HG03095 (cell line): ENCODE results near the gene DLG2.

Source experiments
- ATAC-seq: cut with Tn5 transposase; IDR thresholded peaks from one replicate; pipeline ENCODE4 v1.9.1; 2021; ENCODE audit warnings: moderate library complexity; ENCODE audit not compliant: unreplicated experiment

The DLG2 gene

DNA sequence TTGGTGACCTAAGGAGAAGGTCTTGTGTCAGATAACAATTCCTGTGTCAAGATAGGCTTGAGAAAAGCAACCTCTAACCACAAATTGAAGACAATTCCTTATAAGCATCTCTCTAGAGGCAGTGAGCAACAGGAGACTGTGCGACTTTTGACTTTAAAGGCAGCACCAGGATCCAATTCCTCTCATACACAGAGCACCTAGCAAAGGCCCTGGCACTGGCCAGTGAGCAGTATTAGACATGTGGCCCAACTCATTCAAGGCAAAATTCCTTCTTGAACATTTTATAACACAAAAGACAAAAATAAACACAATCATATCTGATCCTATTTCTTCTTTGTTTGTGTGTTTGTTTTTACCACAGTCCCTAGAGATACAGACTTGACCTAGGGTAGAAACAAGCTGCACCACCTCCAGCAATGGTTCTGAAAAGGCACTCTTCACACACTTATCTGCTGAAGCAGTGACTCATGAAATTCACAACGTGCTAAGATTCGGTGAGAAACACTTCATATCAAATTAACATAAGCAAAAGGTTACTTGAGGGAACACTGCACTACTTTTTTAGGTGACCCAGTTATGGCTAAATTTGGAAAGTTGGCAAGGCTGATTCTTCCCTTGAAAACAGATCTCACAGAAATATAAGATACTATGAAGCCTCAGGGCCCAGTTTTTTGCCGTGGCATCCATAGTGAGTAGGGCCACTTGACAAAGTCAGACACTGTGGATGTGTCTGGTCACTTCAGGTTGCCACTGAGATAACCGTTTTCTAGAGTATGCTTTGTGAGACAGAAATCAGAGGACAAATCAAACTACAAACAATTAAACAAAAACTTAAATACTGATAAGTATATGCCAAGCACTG, 1018.9 kb downstream of the DLG2 start:
- ATAC-seq: no peak

GRCh38 chr11:84594602-84595001, 1032.5 kb downstream of the DLG2 start:
- ATAC-seq: no peak

GRCh38 chr11:84590106-84590505, 1037.0 kb downstream of the DLG2 start:
- no peak for ATAC-seq

GRCh38 chr11:84588131-84588829, 1038.9 kb downstream of the DLG2 start:
- no peak for ATAC-seq

GRCh38 chr11:84583106-84583505, 1044.0 kb downstream of the DLG2 start:
- ATAC-seq: no peak

GRCh38 chr11:84581083-84581482, 1046.1 kb downstream of the DLG2 start:
- no peak for ATAC-seq

GRCh38 chr11:84580428-84580827, 1046.7 kb downstream of the DLG2 start:
- no peak for ATAC-seq

- ATAC-seq: no peak
These were observed 1053.3 kb downstream of the DLG2 start for GRCh38 chr11:84573868-84574267.

- no peak for ATAC-seq
These were observed 1060.5 kb downstream of the DLG2 start for GRCh38 chr11:84566671-84567070.

DNA sequence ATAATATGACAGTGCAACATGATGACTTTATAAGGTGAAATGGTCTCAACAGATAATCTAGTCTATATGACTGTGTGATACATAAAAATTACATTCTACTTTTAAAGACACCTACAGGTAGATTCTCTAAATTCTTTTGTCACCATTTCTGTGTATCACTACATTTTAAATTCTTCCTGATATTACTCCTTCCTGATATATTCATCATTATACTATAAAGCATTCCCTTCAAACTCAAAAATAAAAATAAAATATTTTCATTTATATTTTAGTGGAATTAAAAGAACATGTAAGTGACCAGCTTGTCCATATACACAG, 1062.3 kb downstream of the DLG2 start:
- ATAC-seq: no peak

- peak; percentile 70 for ATAC-seq
These were observed 1062.8 kb downstream of the DLG2 start for GRCh38 chr11:84564180-84564866.

DNA sequence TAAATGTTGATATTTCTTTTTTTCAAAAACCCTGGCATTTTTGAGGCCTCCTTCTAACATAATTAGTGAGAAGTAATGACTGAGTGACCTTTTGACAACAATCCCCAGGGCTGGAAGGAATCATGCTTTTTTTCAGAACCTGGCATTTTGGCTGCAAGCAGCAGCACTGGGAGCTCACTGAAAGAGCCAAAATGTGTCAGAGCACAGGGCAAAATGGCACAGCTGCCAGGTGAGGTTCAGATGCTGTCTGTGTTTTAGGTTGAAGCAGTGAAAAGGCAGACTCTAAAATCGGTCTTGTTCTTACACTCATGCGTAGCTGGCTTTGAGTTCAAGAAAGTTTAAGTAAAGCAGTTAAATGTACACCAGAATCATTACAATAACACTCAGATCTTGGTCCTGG, 1063.8 kb downstream of the DLG2 start:
- no peak for ATAC-seq

DNA sequence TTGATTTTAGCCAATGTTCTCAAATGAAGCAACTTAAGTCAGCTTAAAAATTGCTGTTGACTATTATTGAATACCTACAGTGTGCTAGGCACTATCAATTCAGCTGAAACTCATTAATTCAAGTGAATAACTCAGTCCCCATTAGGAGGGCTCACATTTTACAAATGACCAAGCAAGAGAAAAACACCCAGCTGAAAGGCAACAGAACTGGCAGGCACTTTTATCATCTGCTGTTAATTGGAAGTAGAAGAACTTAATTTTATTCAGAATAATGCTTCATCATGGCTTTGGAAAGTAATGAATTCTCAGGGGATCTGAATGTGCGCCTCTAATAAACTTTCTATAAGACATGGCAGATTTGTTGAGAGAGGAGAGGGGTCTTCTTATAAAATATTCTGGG, 1066.9 kb downstream of the DLG2 start:
- no peak for ATAC-seq

DNA sequence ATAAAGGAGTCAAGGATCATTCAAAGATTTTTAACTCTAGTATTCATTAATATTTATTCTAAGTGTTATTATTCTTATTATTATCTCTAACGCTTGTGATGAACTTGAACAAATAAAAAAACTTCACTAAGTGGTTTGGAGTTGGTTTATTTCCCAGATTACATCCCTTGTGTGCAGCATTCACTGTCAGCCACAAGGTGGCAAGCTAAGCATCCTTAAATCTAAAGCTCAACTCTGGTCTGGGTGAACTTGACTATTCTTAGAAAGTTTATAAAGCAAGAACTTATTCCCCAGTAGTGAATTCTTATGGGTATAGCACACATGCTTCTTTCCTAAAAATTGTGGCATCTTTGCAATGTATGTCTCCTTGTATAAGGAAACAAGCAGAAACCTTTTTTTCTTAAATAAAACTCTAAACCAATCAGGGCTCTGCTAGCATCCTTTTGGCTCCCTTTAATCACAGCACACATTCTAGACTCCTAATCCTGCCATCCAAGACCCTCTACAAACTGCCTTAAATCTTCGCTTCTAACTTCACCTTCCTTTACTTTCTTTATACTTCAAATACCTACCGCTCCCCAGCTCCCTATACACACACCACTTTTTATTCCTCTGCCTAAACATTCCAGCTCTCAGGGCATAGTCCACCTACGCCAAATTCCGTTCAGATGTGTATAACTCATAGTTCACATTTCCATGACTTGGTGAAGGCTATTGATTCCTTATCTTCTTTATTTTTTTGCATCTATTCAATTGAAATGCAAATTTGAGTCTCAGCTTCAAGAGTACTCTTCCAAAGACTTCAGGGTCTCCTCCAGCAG, 1068.8 kb downstream of the DLG2 start:
- peak; percentile 91 for ATAC-seq

DNA sequence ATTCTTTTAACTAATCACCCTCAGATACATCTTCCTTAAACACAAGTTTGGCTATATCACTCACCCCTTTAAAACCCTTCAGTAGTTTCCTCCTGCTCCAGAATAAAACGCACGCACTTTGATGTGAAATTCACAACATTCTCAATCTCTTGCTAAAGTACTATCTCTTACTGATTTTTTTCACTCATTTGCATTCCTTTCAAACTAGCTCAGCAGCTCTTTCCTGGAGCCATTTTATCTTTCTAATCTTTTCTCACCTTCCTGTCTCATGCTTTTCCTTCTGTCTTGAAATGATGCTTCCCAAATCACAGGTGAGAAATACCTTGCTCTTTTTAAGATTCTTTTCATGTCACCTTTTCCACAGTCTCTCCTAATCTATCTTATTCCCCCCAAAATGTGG, 1074.4 kb downstream of the DLG2 start:
- ATAC-seq: no peak

GRCh38 chr11:84549217-84549616, 1077.9 kb downstream of the DLG2 start:
- ATAC-seq: peak; percentile 100

DNA sequence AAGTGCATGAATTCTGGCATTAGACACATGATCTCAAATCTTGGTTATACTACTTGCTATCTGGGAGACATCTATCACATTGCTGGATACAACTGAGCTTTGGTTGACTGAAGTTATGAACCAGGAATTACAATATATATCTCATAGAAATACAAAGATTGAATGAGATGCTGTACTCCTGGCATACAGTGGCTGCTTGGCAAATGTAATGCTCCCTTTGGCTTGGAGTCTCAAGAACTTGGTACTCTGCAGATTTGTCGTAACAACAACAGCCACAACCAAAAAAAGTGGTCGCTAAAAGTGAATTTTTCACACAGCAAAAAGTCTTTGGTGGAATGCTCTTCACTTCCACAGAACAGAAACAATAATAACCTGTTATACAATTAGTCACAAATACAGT, 1082.6 kb downstream of the DLG2 start:
- ATAC-seq: no peak

DNA sequence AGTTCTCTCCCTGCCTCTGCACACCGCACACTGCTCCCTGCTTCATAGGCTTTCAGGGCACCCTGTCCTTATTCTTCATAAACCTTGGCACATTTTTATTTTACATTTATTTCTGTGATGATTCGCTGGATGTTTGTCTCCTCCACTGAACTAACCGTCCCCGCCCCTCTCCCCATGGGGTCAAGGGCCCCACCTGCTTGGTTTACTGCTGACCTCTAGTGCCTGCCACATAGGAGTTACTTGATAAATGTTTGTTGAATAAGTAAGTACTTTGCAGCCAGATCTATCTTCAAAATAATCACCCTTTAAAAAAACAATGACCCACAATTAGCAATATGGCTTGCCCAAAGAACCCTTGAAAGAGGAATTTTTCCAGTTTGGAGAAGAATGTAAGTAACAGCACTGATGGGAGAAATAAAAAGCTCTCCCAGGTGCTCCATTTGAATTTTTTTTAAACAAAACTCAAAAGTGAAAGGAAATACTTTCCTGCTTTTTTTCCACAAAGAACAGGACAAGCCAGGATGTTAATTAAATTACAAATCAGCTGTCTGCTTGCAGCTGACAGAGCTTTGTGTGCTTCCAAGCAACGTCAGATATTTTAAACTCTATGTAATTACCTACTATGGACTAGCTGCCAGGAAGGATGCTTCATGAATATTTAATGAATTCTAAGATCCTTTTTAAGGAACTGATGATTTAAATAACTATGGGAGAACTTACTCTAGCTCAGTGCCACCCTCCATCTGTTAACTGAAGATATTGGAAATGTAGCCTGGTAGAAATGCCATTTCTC, 1083.6 kb downstream of the DLG2 start:
- ATAC-seq: no peak

DNA sequence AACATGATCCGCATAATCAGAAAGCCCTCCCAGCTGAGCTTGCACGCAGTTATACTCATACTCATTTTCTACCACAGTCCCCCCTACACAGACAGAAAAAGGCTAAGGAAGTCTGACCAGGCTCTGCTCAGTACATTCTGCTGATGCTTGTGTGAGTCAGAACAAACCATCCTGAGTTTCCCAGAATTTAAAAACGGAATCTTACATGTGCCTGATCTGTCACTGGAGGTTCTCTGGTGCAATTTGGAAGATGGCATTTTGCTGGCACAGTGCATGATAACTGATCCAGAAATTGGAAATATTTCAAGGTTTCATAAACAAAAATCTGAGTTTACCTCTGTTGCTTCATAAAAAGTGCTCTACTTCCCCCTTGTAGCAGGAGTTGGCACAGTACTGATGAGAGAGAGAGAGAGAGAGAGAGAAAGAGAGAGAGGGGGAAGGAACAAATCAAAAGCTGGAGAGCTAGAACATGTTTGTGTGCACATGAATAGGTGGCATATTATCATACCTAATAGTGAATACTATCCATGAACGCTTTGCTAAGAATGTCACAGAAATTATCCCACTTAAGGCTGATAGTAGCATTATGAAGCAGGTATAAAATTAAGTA, 1085.3 kb downstream of the DLG2 start:
- ATAC-seq: no peak

DNA sequence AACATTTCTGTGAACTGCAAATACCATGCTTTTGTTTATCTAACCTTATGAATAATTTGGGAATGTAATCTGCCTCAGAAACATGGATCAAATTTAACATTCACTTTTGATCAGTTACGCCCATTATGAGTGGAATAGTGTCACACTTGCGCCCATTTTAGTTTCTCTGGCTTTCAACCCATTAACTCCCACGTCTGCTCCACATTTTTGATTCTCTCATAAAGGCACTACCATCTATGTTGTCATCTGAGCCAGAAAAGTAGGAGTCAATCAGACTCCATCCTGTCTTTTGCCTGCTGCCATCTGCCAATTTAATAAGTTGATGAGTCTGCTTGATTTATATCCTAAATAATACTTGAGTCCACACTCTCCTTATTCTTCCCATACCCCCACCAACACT, 1090.7 kb downstream of the DLG2 start:
- no peak for ATAC-seq
